Activated naive CD8-positive, alpha-beta T cell treated with anti-CD3 and anti-CD28 coated beads, Interleukin-2, amount 50 U/mL, for 24 hours (primary cell): Measurements from ENCODE around the gene C17orf78.
A peak's percentile ranks its signal among the peaks of the same experiment; 100 is the strongest.
"Not testable (repeated sequence)": the region's sequence is repeated elsewhere in the genome, so short reads cannot be mapped to it uniquely, and the experiment has no call there.

Source experiments
- ATAC-seq: fragments of 150-1000 bp; cut with Tn5 transposase; one replicate; pipeline ENCODE4 v1.10.0; 2021
- DNase-seq: peaks from one replicate; pipeline ENCODE4 v3.0.0; 2021
- H3K27ac Mint-ChIP-seq: one replicate; pipeline ENCODE4 v1.8.0; 2021; ENCODE audit warnings: mild to moderate bottlenecking, mixed read lengths
- H3K27me3 Mint-ChIP-seq: one replicate; pipeline ENCODE4 v1.8.0; 2021; ENCODE audit warnings: mixed read lengths
- H3K36me3 Mint-ChIP-seq: one replicate; pipeline ENCODE4 v1.8.0; 2021; ENCODE audit warnings: low read depth, mixed read lengths
- H3K4me1 Mint-ChIP-seq: one replicate; pipeline ENCODE4 v1.8.0; 2021; ENCODE audit warnings: mixed read lengths
- H3K4me3 Mint-ChIP-seq: one replicate; pipeline ENCODE4 v1.8.0; 2021; ENCODE audit warnings: mild to moderate bottlenecking, moderate library complexity, mixed read lengths
- H3K9me3 Mint-ChIP-seq: one replicate; pipeline ENCODE4 v1.8.0; 2021; ENCODE audit warnings: mixed read lengths

Gene C17orf78

DNA sequence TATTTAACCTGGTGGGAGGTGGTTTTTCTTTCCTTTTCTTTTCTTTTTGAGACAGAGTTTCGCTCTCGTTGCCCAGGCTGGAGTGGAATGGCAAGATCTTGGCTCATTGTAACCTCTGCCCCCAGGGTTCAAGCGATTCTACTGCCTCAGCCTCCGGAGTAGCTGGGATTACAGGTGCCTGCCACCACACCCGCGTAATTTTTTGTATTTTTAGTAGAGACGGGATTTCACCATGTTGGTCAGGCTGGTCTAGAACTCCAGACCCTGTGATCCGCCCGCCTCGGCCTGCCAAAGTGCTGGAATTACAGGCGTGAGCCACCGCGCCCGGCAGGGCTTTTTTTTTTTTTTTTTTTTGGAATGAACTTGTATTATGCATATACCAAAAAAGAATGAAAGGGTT, 29.7 kb downstream of the C17orf78 start:
- peak overlapping the region; percentile 97 for H3K27ac Mint-ChIP-seq
- peaks cover 50% of the 10 kb centered on the region for H3K4me1 Mint-ChIP-seq
- H3K27me3 Mint-ChIP-seq, DNase-seq, ATAC-seq, H3K9me3 Mint-ChIP-seq: not testable (repeated sequence)
- H3K36me3 Mint-ChIP-seq, result peaks cover 36% of the 10 kb centered on the region
- peak overlapping the region; percentile 99 for H3K4me3 Mint-ChIP-seq

GRCh38 chr17:37405955-37406634, 30.3 kb downstream of the C17orf78 start:
- Mint-ChIP-seq H3K27me3 (no peaks in the 10 kb centered on the region), H3K36me3 (peaks cover 41% of the 10 kb centered on the region), H3K4me3 (peak overlapping the region; percentile 99), H3K4me1 (peaks cover 50% of the 10 kb centered on the region), H3K27ac (peak overlapping the region; percentile 97), H3K9me3 (no peaks in the 10 kb centered on the region)
- DNase-seq (no peak), ATAC-seq (no peak)

GRCh38 chr17:37406635-37407461, 31.1 kb downstream of the C17orf78 start, which contains the start of the genes ACACA and TADA2A:
Gene ACACA (minus strand): TSS chr17:37406836. CDS start chr17:37406299, 537 bp downstream.
Gene TADA2A (plus strand): TSS chr17:37406886. CDS start chr17:37411366, 4,480 bp downstream.
- Mint-ChIP-seq H3K4me3 (peak within 1 kb of the TSS; percentile 99), H3K27ac (peak within 1 kb of the TSS; percentile 97), H3K9me3 (no peaks in the 10 kb centered on the region), H3K36me3 (peaks cover 42% of the 10 kb centered on the region), H3K27me3 (no peaks in the 10 kb centered on the region), H3K4me1 (peaks cover 50% of the 10 kb centered on the region)
- DNase-seq (peak; percentile 83), ATAC-seq (peak; percentile 98)

GRCh38 chr17:37408145-37408479, 32.3 kb downstream of the C17orf78 start:
- not testable (repeated sequence) for ATAC-seq, DNase-seq, H3K9me3 Mint-ChIP-seq, H3K27me3 Mint-ChIP-seq
- Mint-ChIP-seq H3K36me3 (peaks cover 44% of the 10 kb centered on the region), H3K4me1 (peaks cover 46% of the 10 kb centered on the region), H3K27ac (peak overlapping the region; percentile 60), H3K4me3 (peak overlapping the region; percentile 93)

GRCh38 chr17:37410357-37410756, 34.6 kb downstream of the C17orf78 start:
- peaks cover 24% of the 10 kb centered on the region for H3K4me1 Mint-ChIP-seq
- no peak for DNase-seq
- no peaks in the 10 kb centered on the region for H3K9me3 Mint-ChIP-seq
- H3K27me3 Mint-ChIP-seq, result no peaks in the 10 kb centered on the region
- no peak overlapping the region for H3K4me3 Mint-ChIP-seq
- H3K27ac Mint-ChIP-seq, result no peak overlapping the region
- no peak for ATAC-seq
- peaks cover 50% of the 10 kb centered on the region for H3K36me3 Mint-ChIP-seq

GRCh38 chr17:37413875-37414519, 38.2 kb downstream of the C17orf78 start:
- no peak for ATAC-seq
- Mint-ChIP-seq H3K4me1 (peaks cover 3% of the 10 kb centered on the region), H3K9me3 (no peaks in the 10 kb centered on the region), H3K27ac (no peak overlapping the region), H3K36me3 (peaks cover 39% of the 10 kb centered on the region), H3K4me3 (no peak overlapping the region), H3K27me3 (no peaks in the 10 kb centered on the region)
- no peak for DNase-seq

- ATAC-seq, result no peak
- Mint-ChIP-seq H3K4me3 (no peak overlapping the region), H3K27me3 (no peaks in the 10 kb centered on the region), H3K36me3 (peaks cover 44% of the 10 kb centered on the region), H3K27ac (no peak overlapping the region), H3K4me1 (no peaks in the 10 kb centered on the region), H3K9me3 (no peaks in the 10 kb centered on the region)
- no peak for DNase-seq
Observed at GRCh38 chr17:37417852-37418251, 42.1 kb downstream of the C17orf78 start.

DNA sequence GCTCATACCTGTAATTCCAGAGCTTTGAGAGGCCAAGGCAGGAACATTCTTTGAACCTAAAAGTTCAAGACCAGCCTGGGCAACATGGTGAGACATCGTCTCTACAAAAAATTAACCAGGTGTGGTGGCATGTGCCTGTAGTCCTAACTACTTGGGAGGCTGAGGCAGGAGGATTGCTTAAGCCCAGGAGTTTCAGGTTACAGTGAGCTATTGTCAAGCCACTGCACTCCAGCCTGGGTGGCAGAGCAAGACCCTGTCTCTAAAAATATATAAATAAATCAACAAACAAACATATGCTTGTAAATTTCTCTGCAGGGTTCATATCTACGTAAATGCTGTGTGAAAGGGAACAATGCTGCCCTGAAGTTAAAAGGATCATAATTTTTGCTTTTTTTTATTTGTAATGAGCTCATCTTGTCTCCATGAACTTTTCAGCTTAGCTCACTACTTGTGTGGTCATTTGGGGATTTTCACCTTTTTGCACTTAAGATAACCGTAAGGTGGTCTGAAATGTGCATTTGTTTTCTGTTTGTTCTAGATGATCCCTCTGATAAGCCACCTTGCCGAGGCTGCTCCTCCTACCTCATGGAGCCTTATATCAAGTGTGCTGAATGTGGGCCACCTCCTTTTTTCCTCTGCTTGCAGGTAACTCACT, 47.3 kb downstream of the C17orf78 start:
- no peak for ATAC-seq
- Mint-ChIP-seq H3K36me3 (peaks cover 45% of the 10 kb centered on the region), H3K27ac (no peak overlapping the region), H3K27me3 (no peaks in the 10 kb centered on the region), H3K9me3 (no peaks in the 10 kb centered on the region), H3K4me1 (no peaks in the 10 kb centered on the region), H3K4me3 (no peak overlapping the region)
- DNase-seq, result no peak

- Mint-ChIP-seq H3K36me3 (peaks cover 50% of the 10 kb centered on the region), H3K9me3 (no peaks in the 10 kb centered on the region), H3K27me3 (no peaks in the 10 kb centered on the region), H3K4me1 (peaks cover 18% of the 10 kb centered on the region), H3K4me3 (no peak overlapping the region), H3K27ac (no peak overlapping the region)
- DNase-seq (no peak), ATAC-seq (no peak)
Observed at GRCh38 chr17:37425268-37425667, 49.5 kb downstream of the C17orf78 start.

- Mint-ChIP-seq H3K4me3 (no peak overlapping the region), H3K36me3 (peaks cover 51% of the 10 kb centered on the region), H3K9me3 (no peaks in the 10 kb centered on the region), H3K27me3 (no peaks in the 10 kb centered on the region), H3K4me1 (peaks cover 35% of the 10 kb centered on the region), H3K27ac (peak overlapping the region; percentile 85)
- DNase-seq (no peak), ATAC-seq (no peak)
Observed at GRCh38 chr17:37429039-37429438, 53.3 kb downstream of the C17orf78 start.

GRCh38 chr17:37429453-37429852, 53.7 kb downstream of the C17orf78 start:
- peaks cover 35% of the 10 kb centered on the region for H3K4me1 Mint-ChIP-seq
- DNase-seq (no peak), ATAC-seq (no peak)
- H3K36me3 Mint-ChIP-seq, result peaks cover 55% of the 10 kb centered on the region
- H3K9me3 Mint-ChIP-seq, result no peaks in the 10 kb centered on the region
- peak overlapping the region; percentile 85 for H3K27ac Mint-ChIP-seq
- H3K27me3 Mint-ChIP-seq, result no peaks in the 10 kb centered on the region
- peak overlapping the region; percentile 10 for H3K4me3 Mint-ChIP-seq

- DNase-seq (no peak), ATAC-seq (peak; percentile 92)
- H3K27ac Mint-ChIP-seq, result peak overlapping the region; percentile 85
- H3K9me3 Mint-ChIP-seq, result no peaks in the 10 kb centered on the region
- no peaks in the 10 kb centered on the region for H3K27me3 Mint-ChIP-seq
- peak overlapping the region; percentile 10 for H3K4me3 Mint-ChIP-seq
- H3K36me3 Mint-ChIP-seq, result peaks cover 55% of the 10 kb centered on the region
- H3K4me1 Mint-ChIP-seq, result peaks cover 35% of the 10 kb centered on the region
Observed at GRCh38 chr17:37430051-37430627, 54.4 kb downstream of the C17orf78 start.

DNA sequence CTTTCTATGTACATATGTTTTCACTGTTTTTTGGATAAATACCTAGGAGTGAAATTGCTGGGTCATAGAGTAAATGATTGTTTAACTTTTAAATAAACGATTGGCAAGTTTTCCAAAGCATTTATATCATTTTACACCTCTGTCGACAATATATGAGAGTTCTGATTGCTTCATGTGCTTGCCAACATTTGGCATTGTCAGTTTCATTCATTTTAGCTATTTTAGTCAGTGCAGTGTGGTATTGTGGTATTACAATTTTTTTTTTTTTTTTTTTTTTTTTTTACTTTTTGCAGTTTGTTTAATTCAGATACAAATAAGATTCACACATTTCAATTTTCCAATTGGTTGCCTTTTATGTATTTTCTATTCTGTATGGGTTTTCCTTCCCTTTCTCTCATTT, 56.9 kb downstream of the C17orf78 start:
- Mint-ChIP-seq H3K9me3 (no peaks in the 10 kb centered on the region), H3K36me3 (peaks cover 41% of the 10 kb centered on the region), H3K27me3 (no peaks in the 10 kb centered on the region), H3K4me3 (no peak overlapping the region), H3K27ac (no peak overlapping the region), H3K4me1 (peaks cover 35% of the 10 kb centered on the region)
- no peak for ATAC-seq
- DNase-seq, result no peak

DNA sequence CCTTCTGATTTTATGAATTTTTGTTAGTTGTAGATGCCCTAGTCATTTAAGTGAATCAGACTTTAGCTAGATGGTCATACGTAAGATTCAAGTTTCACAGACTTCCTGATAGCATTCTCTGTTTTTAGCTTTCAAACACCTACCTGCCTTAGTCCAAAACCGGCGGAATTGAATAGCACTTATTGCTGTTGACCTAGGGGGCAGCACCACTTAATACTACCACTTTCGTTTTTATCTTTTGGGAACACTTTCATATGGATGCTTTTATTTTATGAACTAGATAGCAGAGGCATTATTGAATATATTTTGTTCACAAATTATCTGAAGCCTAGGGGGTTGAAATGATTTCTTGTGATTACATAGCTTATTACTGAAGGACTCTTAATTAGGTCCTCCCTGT, 62.4 kb downstream of the C17orf78 start:
- DNase-seq, result no peak
- H3K9me3 Mint-ChIP-seq, result no peaks in the 10 kb centered on the region
- no peak overlapping the region for H3K4me3 Mint-ChIP-seq
- no peak overlapping the region for H3K27ac Mint-ChIP-seq
- H3K27me3 Mint-ChIP-seq, result no peaks in the 10 kb centered on the region
- no peak for ATAC-seq
- no peaks in the 10 kb centered on the region for H3K4me1 Mint-ChIP-seq
- peaks cover 50% of the 10 kb centered on the region for H3K36me3 Mint-ChIP-seq
